IPS DF 6.9 (cell line): ENCODE data around the gene SP3.

ENCODE experiments used
- DNase-seq: peaks from one replicate; pipeline ENCODE4 v3.0.0-alpha.2; 2013; ENCODE audit warnings: low read depth, low spot score
- H3K27ac ChIP-seq: one replicate; pipeline ENCODE4 v1.5.1; 2013; ENCODE audit warnings: low read length, control low read depth
- H3K27me3 ChIP-seq: 2 replicates; pipeline ENCODE4 v1.6.1; 2013; ENCODE audit warnings: mild to moderate bottlenecking, low read length; ENCODE audit not compliant: control insufficient read depth, insufficient read depth
- H3K36me3 ChIP-seq: 2 replicates; pipeline ENCODE4 v1.6.1; 2013; ENCODE audit warnings: low read length; ENCODE audit not compliant: control insufficient read depth, insufficient read depth
- H3K4me1 ChIP-seq: 2 replicates; pipeline ENCODE4 v1.6.1; 2013; ENCODE audit warnings: low read length; ENCODE audit not compliant: control insufficient read depth, insufficient read depth
- H3K4me3 ChIP-seq: 2 replicates; pipeline ENCODE4 v1.5.1; 2013; ENCODE audit warnings: mild to moderate bottlenecking, low read length
- H3K9me3 ChIP-seq: 2 replicates; pipeline ENCODE4 v1.6.1; 2013; ENCODE audit warnings: low read length, inconsistent platforms; ENCODE audit not compliant: control insufficient read depth, insufficient read depth
- WGBS: extraction: QIAGEN DNeasy Blood & Tissue Kit; methylation state at CpG from one replicate; pipeline ENCODE4 v1.1.7; 2013; ENCODE audit warnings: mixed read lengths, missing lambda C conversion rate; ENCODE audit not compliant: insufficient read length, insufficient coverage; 5-methylcytosine and 5-hydroxymethylcytosine counted together

SP3 gene

GRCh38 chr2:173948198-173948597 is 17.0 kb downstream of the SP3 start:
- no CpG with 5 or more reads among the region's 2 CpGs for WGBS
- no peaks in the 10 kb centered on the region for H3K4me1 ChIP-seq
- H3K27me3 ChIP-seq: no peaks in the 10 kb centered on the region
- H3K9me3 ChIP-seq: no peaks in the 10 kb centered on the region
- DNase-seq: no peak
- H3K27ac ChIP-seq: no peak overlapping the region
- H3K36me3 ChIP-seq: no peaks in the 10 kb centered on the region
- H3K4me3 ChIP-seq: no peak overlapping the region

GRCh38 chr2:173947131-173947530 is 18.0 kb downstream of the SP3 start:
- WGBS: no CpG with 5 or more reads among the region's 3 CpGs

GRCh38 chr2:173943738-173944137 is 21.4 kb downstream of the SP3 start:
- WGBS: no CpG with 5 or more reads among the region's 3 CpGs
- Histone ChIP-seq H3K9me3 (no peaks in the 10 kb centered on the region), H3K4me1 (no peaks in the 10 kb centered on the region), H3K27me3 (no peaks in the 10 kb centered on the region), H3K36me3 (no peaks in the 10 kb centered on the region), H3K27ac (no peak overlapping the region), H3K4me3 (no peak overlapping the region)
- DNase-seq: no peak

More at GRCh38 chr2:173947131-173947530, 18.0 kb downstream of the SP3 start:
- no peak overlapping the region for H3K27ac ChIP-seq
- H3K4me1 ChIP-seq: no peaks in the 10 kb centered on the region
- no peaks in the 10 kb centered on the region for H3K27me3 ChIP-seq
- no peak overlapping the region for H3K4me3 ChIP-seq
- H3K9me3 ChIP-seq: no peaks in the 10 kb centered on the region
- DNase-seq: no peak
- H3K36me3 ChIP-seq: no peaks in the 10 kb centered on the region

GRCh38 chr2:173942861-173943523 is 22.2 kb downstream of the SP3 start:
- DNase-seq: no peak
- Histone ChIP-seq H3K4me3 (no peak overlapping the region), H3K27ac (no peak overlapping the region), H3K4me1 (no peaks in the 10 kb centered on the region), H3K36me3 (no peaks in the 10 kb centered on the region), H3K27me3 (no peaks in the 10 kb centered on the region), H3K9me3 (no peaks in the 10 kb centered on the region)
- no CpG with 5 or more reads among the region's 3 CpGs for WGBS

GRCh38 chr2:173941567-173941966 is 23.6 kb downstream of the SP3 start:
- DNase-seq: no peak
- Histone ChIP-seq H3K4me1 (no peaks in the 10 kb centered on the region), H3K36me3 (no peaks in the 10 kb centered on the region), H3K9me3 (no peaks in the 10 kb centered on the region), H3K27me3 (no peaks in the 10 kb centered on the region), H3K4me3 (no peak overlapping the region), H3K27ac (no peak overlapping the region)
- WGBS: no CpG with 5 or more reads among the region's 1 CpG

GRCh38 chr2:173940208-173941020 is 24.8 kb downstream of the SP3 start:
- Histone ChIP-seq H3K27ac (no peak overlapping the region), H3K36me3 (no peaks in the 10 kb centered on the region), H3K9me3 (no peaks in the 10 kb centered on the region), H3K27me3 (no peaks in the 10 kb centered on the region), H3K4me3 (no peak overlapping the region), H3K4me1 (no peaks in the 10 kb centered on the region)
- WGBS: no CpG with 5 or more reads among the region's 5 CpGs
- DNase-seq: no peak

GRCh38 chr2:173938700-173939384 is 26.3 kb downstream of the SP3 start:
- Histone ChIP-seq H3K36me3 (no peaks in the 10 kb centered on the region), H3K4me1 (no peaks in the 10 kb centered on the region), H3K4me3 (no peak overlapping the region), H3K27ac (no peak overlapping the region), H3K9me3 (no peaks in the 10 kb centered on the region), H3K27me3 (no peaks in the 10 kb centered on the region)
- WGBS: no CpG with 5 or more reads among the region's 2 CpGs
- no peak for DNase-seq

- Histone ChIP-seq H3K4me1 (no peaks in the 10 kb centered on the region), H3K9me3 (no peaks in the 10 kb centered on the region), H3K36me3 (no peaks in the 10 kb centered on the region), H3K4me3 (no peak overlapping the region), H3K27ac (no peak overlapping the region), H3K27me3 (no peaks in the 10 kb centered on the region)
- WGBS: 100% methylated on average over 1 of the region's 1 CpG
- DNase-seq: no peak
Observed at GRCh38 chr2:173935305-173935704, 29.9 kb downstream of the SP3 start.

- no peaks in the 10 kb centered on the region for H3K27me3 ChIP-seq
- no peak for DNase-seq
- H3K36me3 ChIP-seq: no peaks in the 10 kb centered on the region; the same call in 1 of the 2 replicates
- no peaks in the 10 kb centered on the region for H3K9me3 ChIP-seq
- no CpG with 5 or more reads among the region's 5 CpGs for WGBS
- H3K4me3 ChIP-seq: no peak overlapping the region
- H3K27ac ChIP-seq: no peak overlapping the region
- no peaks in the 10 kb centered on the region for H3K4me1 ChIP-seq
Observed at GRCh38 chr2:173934895-173935294, 30.3 kb downstream of the SP3 start.

GRCh38 chr2:173931751-173932150 is 33.4 kb downstream of the SP3 start:
- H3K4me1 ChIP-seq: no peaks in the 10 kb centered on the region
- no CpG with 5 or more reads among the region's 2 CpGs for WGBS
- H3K36me3 ChIP-seq: peaks cover 2% of the 10 kb centered on the region; the same call in 1 of the 2 replicates
- no peaks in the 10 kb centered on the region for H3K27me3 ChIP-seq
- no peak overlapping the region for H3K27ac ChIP-seq
- H3K9me3 ChIP-seq: no peaks in the 10 kb centered on the region
- no peak for DNase-seq
- no peak overlapping the region for H3K4me3 ChIP-seq
